ENCODE data around the gene NUP205.

NUP205 gene

GRCh38 chr7:135509839-135510591 lies 47.7 kb upstream of the NUP205 start, which contains the start of gene CNOT4 (continued):
- TF ChIP-seq ZBTB49 (tag by site-specific recombination; IDR thresholded peaks at IDR 0.05; ENCODE audit: low read depth) (no peak), ZNF2 (tag by site-specific recombination; IDR thresholded peaks at IDR 0.05) (peak; percentile 33), KLF1 (tag by site-specific recombination; IDR thresholded peaks at IDR 0.05) (peak; percentile 92), ZBTB21 (tag by site-specific recombination; IDR thresholded peaks at IDR 0.05) (peak; percentile 71), ZSCAN23 (tag by site-specific recombination; IDR thresholded peaks at IDR 0.05) (0 out of 2 replicates have a peak, but pooled peaks have one; percentile 34), ZNF548 (tag by site-specific recombination; IDR thresholded peaks at IDR 0.05) (no peak), ZNF324 (tag by site-specific recombination; IDR thresholded peaks at IDR 0.05) (peak; percentile 92), SCRT1 (tag by site-specific recombination; IDR thresholded peaks at IDR 0.05; ENCODE audit: borderline replicate concordance) (no peak), PRDM1 (tag by site-specific recombination; IDR thresholded peaks at IDR 0.05) (0 out of 2 replicates have a peak, but pooled peaks have one; percentile 1), ZSCAN4 (tag by site-specific recombination; IDR thresholded peaks at IDR 0.05) (peak; percentile 55; the same call in 1 of the 2 replicates), ZBTB11 (tag by site-specific recombination; conservative IDR thresholded peaks at IDR 0.05; ENCODE audit: low read depth) (peak; percentile 18), ZNF366 (tag by site-specific recombination; conservative IDR thresholded peaks at IDR 0.05) (peak; percentile 65), ZNF501 (tag by site-specific recombination; IDR thresholded peaks at IDR 0.05) (peak; percentile 97), ZNF544 (tag by site-specific recombination; IDR thresholded peaks at IDR 0.05) (no peak), ZNF488 (tag by site-specific recombination; IDR thresholded peaks at IDR 0.05) (peak; percentile 38; the same call in 1 of the 2 replicates), ZBTB17 (tag by site-specific recombination; IDR thresholded peaks at IDR 0.05) (peak; percentile 91), ZNF791 (tag by site-specific recombination; IDR thresholded peaks at IDR 0.05) (no peak), KLF9 (tag by site-specific recombination; IDR thresholded peaks at IDR 0.05; ENCODE audit: low read depth) (peak; percentile 99), ZFHX2 (tag by site-specific recombination; conservative IDR thresholded peaks at IDR 0.05) (peak; percentile 95), ZEB2 (tag by site-specific recombination; IDR thresholded peaks at IDR 0.05) (peak; percentile 82; the same call in 1 of the 2 replicates), ZNF660 (tag by site-specific recombination; IDR thresholded peaks at IDR 0.05) (peak; percentile 98), GLIS1 (tag by site-specific recombination; IDR thresholded peaks at IDR 0.05) (peak; percentile 65), ZNF335 (tag by site-specific recombination; conservative IDR thresholded peaks at IDR 0.05) (peak; percentile 99), ZNF610 (tag by site-specific recombination; IDR thresholded peaks at IDR 0.05; ENCODE audit: borderline replicate concordance) (peak; percentile 73; the same call in 1 of the 2 replicates), EGR2 (tag by site-specific recombination; IDR thresholded peaks at IDR 0.05; ENCODE audit: low read depth) (peak; percentile 89), ZNF121 (tag by site-specific recombination; IDR thresholded peaks at IDR 0.05) (peak; percentile 7; the same call in 1 of the 2 replicates)

Measured in HEK293 (cell line).